SKM-1 (cell line): ENCODE measurements around the gene DENR.
A peak's percentile ranks its signal among the peaks of the same experiment; 100 is the strongest.
"Not testable (repeated sequence)": the region's sequence is repeated elsewhere in the genome, so short reads cannot be mapped to it uniquely, and the experiment has no call there.

Experiments
- DNase-seq: peaks from one replicate; lab custom pipeline; 2025; ENCODE audit not compliant: unreplicated experiment; lab: John Stamatoyannopoulos, UW

The DENR gene

GRCh38 chr12:122740351-122740750 is 12.3 kb upstream of the DENR start:
- no peak for DNase-seq

GRCh38 chr12:122743895-122744525 is 8.6 kb upstream of the DENR start:
- no peak for DNase-seq

GRCh38 chr12:122747224-122748135 is 5.1 kb upstream of the DENR start:
- no peak for DNase-seq

GRCh38 chr12:122749569-122750332 is 2.9 kb upstream of the DENR start:
- no peak for DNase-seq

- DNase-seq: not testable (repeated sequence)
These were observed 1.7 kb upstream of the DENR start for GRCh38 chr12:122750781-122751515.

- no peak for DNase-seq
These were observed 661 bp downstream of the DENR start for GRCh38 chr12:122753319-122753650.

GRCh38 chr12:122754790-122755189 is 2.2 kb downstream of the DENR start:
- DNase-seq: no peak

- DNase-seq: no peak
These were observed 4.9 kb downstream of the DENR start for GRCh38 chr12:122757568-122757967.

- no peak for DNase-seq
These were observed 32.9 kb downstream of the DENR start for GRCh38 chr12:122785503-122785902.

GRCh38 chr12:122788387-122788786 is 35.8 kb downstream of the DENR start:
- no peak for DNase-seq

- DNase-seq: no peak
These were observed 37.0 kb downstream of the DENR start for GRCh38 chr12:122789637-122790036.

GRCh38 chr12:122790393-122791075 is 37.9 kb downstream of the DENR start:
- no peak for DNase-seq

GRCh38 chr12:122793685-122794106 is 41.1 kb downstream of the DENR start:
- DNase-seq: no peak

- DNase-seq: no peak
These were observed 43.2 kb downstream of the DENR start for GRCh38 chr12:122795807-122796206.

GRCh38 chr12:122799641-122800243 is 47.1 kb downstream of the DENR start:
- peak; percentile 35 for DNase-seq

- no peak for DNase-seq
These were observed 51.3 kb downstream of the DENR start for GRCh38 chr12:122803937-122804336.

GRCh38 chr12:122804957-122805356 is 52.3 kb downstream of the DENR start:
- not testable (repeated sequence) for DNase-seq

GRCh38 chr12:122807651-122808050 is 55.0 kb downstream of the DENR start:
- no peak for DNase-seq

- no peak for DNase-seq
These were observed 59.2 kb downstream of the DENR start for GRCh38 chr12:122811777-122812176.

- no peak for DNase-seq
These were observed 60.7 kb downstream of the DENR start for GRCh38 chr12:122813310-122813713.
